Measurements from ENCODE around the gene BTNL2.
"Not testable (repeated sequence)": the region's sequence is repeated elsewhere in the genome, so short reads cannot be mapped to it uniquely, and the experiment has no call there.

The BTNL2 gene

DNA sequence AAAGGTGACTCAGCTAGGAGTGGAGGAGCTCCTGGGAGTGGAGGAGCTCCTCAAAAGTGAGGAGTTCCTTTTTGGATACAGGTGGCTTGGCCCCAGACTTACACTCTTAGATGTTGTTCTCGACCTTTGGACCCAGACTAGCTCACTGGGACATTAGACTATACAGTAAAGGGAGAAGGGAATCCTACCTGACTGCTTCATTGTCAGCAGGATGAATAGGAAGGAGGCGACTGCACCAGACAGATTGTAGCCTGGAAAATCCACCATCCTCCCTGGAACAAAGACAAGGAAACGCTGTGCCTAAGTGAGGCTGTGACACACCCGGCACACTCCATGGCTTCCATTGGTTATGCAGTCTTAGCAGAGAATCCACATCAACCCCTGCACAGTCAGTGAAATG lies at the start of gene BTNL2:
TSS of gene BTNL2 (minus strand) at position 325 of the 400 bp plus-strand sequence. CDS start at position 267, 58 bp downstream.
- DNase-seq (ENCODE audit: low spot score) = no peak

DNA sequence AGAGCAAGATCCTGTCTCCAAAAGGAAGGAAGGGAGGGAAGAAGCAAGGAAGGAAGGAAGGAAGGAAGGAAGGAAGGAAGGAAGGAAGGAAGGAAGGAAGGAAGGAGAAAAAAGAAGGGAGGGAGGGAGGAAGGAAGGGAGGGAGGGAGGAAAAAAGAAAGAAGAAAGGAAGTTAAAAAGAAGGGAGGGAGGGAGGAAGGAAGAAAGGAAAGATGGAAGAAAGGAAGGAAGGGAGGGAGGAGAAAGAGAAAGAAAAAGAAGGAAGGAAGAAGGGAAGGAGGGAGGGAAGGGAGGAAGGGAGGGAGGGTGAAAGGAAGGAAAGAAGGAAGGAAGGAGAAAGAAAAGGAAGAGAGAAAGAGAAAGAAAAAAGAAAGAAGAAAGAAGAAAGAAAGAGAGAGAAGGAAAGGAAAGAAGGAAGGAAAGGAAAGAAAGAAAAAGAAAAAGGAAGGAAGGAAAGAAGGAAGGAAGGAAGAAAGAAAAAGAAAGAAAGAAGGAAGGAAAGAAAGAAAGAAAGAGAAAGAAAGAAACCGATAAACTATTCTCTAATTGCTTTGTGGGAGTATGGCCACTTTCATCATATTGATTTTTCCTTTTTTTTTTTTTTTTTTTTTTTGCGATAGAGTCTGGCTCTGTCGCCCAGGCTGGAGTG lies 42.2 kb upstream of the BTNL2 start:
- DNase-seq (ENCODE audit: low spot score) = no peak

DNA sequence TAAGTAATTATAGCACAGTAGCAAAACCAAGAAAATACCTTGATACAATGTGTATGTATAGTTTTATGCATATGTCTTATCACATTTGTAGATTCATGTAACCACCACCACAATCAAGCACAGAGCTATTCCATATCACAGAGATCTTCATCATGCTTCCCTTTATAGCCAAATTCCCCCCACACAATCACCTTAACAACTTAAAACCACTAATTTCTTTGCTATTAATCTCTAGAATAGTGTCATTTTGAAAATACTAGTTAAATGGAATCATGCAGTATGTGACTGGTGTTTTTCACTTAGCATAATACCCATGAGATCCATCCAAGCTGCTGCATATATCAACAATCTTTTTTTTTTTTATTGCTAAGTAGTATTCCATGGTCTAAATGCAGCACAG lies 41.0 kb upstream of the BTNL2 start:
- no peak for DNase-seq (ENCODE audit: low spot score)

- DNase-seq (ENCODE audit: low spot score) = no peak
Measured at GRCh38 chr6:32445321-32445854, 38.4 kb upstream of the BTNL2 start.

- no peak for DNase-seq (ENCODE audit: low spot score)
Measured at GRCh38 chr6:32444433-32444832, 37.5 kb upstream of the BTNL2 start.

DNA sequence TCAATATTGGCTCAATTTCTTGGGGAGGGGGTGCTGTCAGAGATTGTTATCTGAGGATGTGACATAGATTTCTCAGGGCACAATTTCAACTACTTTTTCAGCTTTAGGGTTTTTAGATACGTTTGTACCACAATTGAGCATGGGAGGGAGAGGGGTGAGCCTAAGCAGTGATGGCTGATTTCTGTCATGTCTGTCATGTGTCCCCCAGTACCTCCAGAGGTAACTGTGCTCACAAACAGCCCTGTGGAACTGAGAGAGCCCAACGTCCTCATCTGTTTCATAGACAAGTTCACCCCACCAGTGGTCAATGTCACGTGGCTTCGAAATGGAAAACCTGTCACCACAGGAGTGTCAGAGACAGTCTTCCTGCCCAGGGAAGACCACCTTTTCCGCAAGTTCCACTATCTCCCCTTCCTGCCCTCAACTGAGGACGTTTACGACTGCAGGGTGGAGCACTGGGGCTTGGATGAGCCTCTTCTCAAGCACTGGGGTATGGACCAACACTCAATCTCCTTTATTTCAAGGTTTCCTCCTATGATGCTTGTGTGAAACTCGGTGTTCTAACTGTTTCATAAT lies 36.1 kb upstream of the BTNL2 start:
- DNase-seq (ENCODE audit: low spot score) = no peak

DNA sequence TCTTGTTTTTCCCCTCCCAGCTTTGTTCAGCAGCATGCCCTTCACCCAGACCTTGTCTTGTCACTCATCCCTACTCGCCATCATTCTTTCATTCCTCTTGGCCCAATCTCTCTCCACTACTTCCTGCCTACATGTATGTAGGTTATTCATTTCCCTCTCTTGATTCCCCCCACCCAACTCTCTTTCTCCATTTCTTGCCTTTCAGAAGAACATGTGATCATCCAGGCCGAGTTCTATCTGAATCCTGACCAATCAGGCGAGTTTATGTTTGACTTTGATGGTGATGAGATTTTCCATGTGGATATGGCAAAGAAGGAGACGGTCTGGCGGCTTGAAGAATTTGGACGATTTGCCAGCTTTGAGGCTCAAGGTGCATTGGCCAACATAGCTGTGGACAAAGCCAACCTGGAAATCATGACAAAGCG lies 35.3 kb upstream of the BTNL2 start:
- no peak for DNase-seq (ENCODE audit: low spot score)

DNA sequence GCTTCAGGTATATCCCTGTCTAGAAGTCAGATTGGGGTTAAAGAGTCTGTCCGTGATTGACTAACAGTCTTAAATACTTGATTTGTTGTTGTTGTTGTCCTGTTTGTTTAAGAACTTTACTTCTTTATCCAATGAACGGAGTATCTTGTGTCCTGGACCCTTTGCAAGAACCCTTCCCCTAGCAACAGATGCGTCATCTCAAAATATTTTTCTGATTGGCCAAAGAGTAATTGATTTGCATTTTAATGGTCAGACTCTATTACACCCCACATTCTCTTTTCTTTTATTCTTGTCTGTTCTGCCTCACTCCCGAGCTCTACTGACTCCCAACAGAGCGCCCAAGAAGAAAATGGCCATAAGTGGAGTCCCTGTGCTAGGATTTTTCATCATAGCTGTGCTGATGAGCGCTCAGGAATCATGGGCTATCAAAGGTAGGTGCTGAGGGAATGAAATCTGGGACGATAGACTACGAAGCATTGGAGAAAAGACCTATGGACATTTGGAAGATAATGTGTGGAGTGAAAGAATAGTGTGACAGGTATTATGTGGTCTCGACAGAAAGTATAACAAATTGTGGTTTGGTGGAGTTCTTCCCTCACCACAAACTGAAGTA lies 32.7 kb upstream of the BTNL2 start, which contains the start of gene HLA-DRA:
TSS of gene HLA-DRA (plus strand) at position 286 of the 613 bp plus-strand sequence. CDS start at position 350, 64 bp downstream.
- peak; percentile 55 for DNase-seq (ENCODE audit: low spot score)

DNA sequence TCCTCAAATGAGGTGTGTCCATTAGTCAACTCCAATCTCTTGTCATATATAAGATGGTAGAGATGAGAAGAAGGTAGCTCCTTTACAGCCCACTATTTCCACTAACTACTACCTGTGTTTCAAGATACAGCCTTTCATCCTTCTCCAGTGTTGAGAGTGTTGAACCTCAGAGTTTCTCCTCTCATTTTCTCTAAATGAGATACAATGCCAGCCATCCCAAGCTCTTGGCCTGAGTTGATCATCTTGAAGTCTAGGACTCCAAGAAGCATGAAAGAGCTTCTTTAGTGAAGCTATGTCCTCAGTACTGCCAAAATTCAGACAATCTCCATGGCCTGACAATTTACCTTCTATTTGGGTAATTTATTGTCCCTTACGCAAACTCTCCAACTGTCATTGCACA lies 32.2 kb upstream of the BTNL2 start:
- DNase-seq (ENCODE audit: low spot score) = no peak

DNA sequence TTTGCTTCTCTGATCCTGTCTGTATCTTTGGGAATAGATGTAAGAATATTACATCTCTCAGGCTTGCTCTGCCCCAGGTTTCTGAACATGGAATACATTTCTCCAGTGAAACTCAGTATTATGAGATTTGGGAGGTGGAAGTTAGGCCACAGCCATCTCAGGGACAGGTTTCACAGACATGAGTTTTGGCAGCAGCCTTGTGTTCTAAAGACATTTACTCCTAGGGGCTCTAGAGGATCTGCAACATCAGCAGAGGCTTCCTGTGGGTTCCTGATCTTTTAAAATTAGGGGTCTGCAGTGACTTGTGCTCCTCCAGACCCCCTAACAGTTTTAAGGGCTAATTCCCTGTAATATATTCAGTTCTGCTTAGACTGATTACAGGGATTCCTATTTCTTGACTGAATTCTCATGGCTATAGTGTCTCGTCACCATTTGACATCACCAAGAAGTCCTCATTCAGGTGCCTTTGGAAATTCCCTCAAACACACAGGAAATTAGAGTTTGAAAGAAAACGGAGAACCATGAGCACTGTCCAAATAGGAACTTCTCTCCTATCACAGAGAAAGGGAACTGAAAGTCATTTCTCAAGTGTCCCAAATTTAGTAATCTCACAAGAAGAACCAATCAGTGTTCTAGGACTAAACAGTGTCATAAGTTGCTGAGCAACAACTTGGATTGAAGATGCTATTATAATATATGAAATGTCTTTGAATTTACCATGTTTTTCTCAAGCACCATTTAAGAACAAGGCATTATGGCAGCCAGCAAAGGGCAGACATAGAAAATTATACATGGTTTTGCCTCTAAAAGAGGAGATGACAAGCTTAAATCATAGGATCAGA lies 30.2 kb upstream of the BTNL2 start:
- DNase-seq (ENCODE audit: low spot score) = peak; percentile 15

GRCh38 chr6:32436186-32436585 lies 29.2 kb upstream of the BTNL2 start:
- DNase-seq (ENCODE audit: low spot score) = no peak

DNA sequence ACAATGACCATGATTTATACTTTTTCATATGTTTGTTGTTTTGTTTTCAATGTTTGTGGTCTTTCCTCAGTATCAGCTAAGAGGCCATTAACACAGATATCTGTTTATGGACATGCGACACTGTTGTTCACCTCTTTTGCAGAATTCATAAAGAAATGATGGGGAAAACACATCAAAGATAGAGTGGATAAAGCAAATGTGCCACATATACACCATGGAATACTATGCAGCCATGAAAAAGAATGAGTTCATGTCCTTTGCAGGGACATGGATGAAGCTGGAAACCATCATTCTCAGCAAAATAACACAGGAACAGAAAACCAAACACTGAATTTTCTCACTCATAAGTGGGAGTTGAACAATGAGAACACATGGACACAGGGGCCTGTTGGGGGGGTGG lies 27.0 kb upstream of the BTNL2 start:
- not testable (repeated sequence) for DNase-seq (ENCODE audit: low spot score)

GRCh38 chr6:32432050-32432450 lies 25.1 kb upstream of the BTNL2 start:
- no peak for DNase-seq (ENCODE audit: low spot score)

GRCh38 chr6:32431142-32431541 lies 24.2 kb upstream of the BTNL2 start:
- DNase-seq (ENCODE audit: low spot score) = no peak

DNA sequence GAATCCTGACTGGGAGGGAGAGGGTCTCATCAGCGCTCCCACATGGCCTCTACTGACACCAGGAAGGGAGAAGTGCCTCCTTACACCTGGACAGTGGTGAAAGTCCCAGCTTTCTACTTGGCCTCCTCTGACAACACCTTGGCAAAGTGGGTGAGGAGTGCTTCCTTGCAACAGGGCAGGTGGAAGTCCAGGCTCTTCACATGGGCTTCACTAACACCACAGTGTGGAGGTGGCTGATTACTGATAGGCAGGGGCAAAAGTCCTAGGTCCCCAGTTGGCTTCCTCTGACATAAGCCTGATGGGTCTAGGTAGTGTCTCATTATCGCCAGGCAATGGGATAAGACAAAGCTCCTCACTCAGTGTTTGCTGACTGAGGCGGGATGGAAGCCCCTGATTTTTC lies 23.2 kb upstream of the BTNL2 start:
- no peak for DNase-seq (ENCODE audit: low spot score)

DNA sequence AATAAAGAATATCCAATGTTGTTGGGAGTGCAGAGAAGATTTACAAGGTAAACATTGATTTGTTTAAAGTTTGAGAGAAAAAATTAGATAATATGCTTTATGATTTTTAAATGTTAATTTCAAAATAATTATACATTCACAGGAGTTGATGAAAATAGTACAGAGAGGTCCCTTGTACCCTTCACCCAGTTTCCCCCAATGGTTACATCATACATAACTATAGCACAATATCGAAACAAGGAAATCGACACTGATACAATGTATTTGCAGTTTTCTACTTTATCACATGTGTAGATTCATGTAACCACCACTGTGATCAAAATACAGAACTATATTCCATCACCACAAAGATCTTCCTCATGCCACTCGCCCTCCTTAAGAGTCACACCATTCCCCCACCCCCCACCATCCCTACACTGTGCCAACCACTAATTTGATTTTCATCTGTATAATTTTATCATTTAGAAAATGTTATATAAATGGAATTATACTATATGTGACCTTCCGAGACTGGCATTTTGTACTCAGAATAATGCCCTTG lies 21.0 kb upstream of the BTNL2 start:
- DNase-seq (ENCODE audit: low spot score) = no peak

DNA sequence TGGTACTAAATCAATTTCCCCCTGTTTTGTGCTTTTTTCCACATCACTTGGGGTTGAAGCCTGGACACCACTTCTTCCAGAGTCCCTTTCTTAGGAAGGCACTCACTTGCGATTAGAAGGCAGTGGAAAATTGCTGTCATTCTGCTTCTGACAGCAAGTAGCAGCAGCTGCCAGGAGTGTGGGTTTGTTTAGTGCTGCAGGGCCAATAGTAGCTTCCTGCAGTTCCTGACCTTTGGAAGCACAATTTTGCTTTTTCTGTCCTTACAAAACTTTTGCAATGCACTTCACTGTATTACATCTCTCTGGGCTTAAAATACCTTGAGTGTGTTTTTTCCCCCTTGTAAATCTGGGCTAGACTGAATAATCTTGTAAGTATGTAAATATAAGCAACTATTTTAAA lies 20.2 kb upstream of the BTNL2 start:
- no peak for DNase-seq (ENCODE audit: low spot score)

DNA sequence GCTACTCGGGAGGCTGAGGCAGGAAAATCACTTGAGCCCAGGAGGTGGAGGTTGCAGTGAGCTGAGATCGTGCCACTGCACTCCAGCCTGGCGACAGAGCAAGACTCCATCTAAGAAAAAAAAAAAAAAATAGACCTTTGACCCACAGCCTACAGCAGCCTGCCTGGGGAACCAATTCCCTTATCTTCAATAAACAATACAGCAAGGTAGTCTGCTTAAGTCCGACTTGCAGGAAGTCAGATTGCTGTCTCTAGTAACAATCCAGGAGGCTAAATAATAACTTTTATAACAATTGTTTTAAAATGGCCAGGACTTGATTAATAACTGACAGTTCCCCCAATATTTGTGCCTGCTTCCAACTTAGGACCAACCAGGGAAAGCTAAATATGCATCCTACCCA lies 19.4 kb upstream of the BTNL2 start:
- no peak for DNase-seq (ENCODE audit: low spot score)

- DNase-seq (ENCODE audit: low spot score) = no peak
Measured at GRCh38 chr6:32424589-32425300, 17.8 kb upstream of the BTNL2 start.

DNA sequence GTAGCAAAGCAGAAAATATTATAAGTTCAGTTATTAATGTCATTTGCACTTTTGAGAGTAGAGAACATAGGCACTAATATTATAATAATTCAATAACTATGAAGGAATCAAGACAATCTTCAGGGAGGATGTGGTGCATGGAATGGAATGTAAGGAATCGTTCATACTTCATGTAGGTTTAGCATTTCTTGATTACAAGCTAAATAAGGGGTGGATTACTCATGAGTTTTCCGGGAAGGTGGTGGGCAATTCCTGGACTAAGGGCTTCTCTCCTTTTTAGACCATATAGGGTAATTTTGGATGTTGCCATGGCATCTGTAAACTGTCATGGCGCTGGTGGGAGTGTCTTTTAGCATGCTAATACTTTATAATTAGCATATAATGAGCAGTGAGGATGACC lies 9.1 kb upstream of the BTNL2 start:
- DNase-seq (ENCODE audit: low spot score) = no peak

GRCh38 chr6:32415521-32416019 lies 8.6 kb upstream of the BTNL2 start:
- peak; percentile 59 for DNase-seq (ENCODE audit: low spot score)
